OCI-M2 (cell line): ENCODE measurements around the gene NTN5.
"Not testable (repeated sequence)": the region's sequence is repeated elsewhere in the genome, so short reads cannot be mapped to it uniquely, and the experiment has no call there.

ENCODE experiments used
- DNase-seq: peaks from one replicate; lab custom pipeline; 2025; ENCODE audit not compliant: unreplicated experiment; lab: John Stamatoyannopoulos, UW

The NTN5 gene

GRCh38 chr19:48645620-48646000 lies 27.2 kb downstream of the NTN5 start:
- DNase-seq: peak; percentile 30

GRCh38 chr19:48644839-48645619 lies 27.8 kb downstream of the NTN5 start:
- peak; percentile 51 for DNase-seq

- no peak for DNase-seq
Measured at GRCh38 chr19:48644355-48644754, 28.5 kb downstream of the NTN5 start.

- DNase-seq: no peak
Measured at GRCh38 chr19:48642862-48643261, 30.0 kb downstream of the NTN5 start.

GRCh38 chr19:48641850-48642249 lies 31.0 kb downstream of the NTN5 start:
- DNase-seq: no peak

GRCh38 chr19:48639483-48640375 lies 33.1 kb downstream of the NTN5 start:
- no peak for DNase-seq

- DNase-seq: no peak
Measured at GRCh38 chr19:48638831-48639381, 33.9 kb downstream of the NTN5 start.

GRCh38 chr19:48637948-48638830 lies 34.6 kb downstream of the NTN5 start:
- peak; percentile 68 for DNase-seq

GRCh38 chr19:48637449-48637947 lies 35.3 kb downstream of the NTN5 start:
- DNase-seq: peak; percentile 93

- DNase-seq: no peak
Measured at GRCh38 chr19:48636859-48637448, 35.9 kb downstream of the NTN5 start, which contains the start of gene DBP. TSS of gene DBP (minus strand) at chr19:48637379. CDS start at chr19:48636994, 385 bp downstream.

- no peak for DNase-seq
Measured at GRCh38 chr19:48635966-48636858, 36.6 kb downstream of the NTN5 start.

GRCh38 chr19:48635263-48635965 lies 37.4 kb downstream of the NTN5 start:
- DNase-seq: peak; percentile 59

GRCh38 chr19:48634424-48635262 lies 38.2 kb downstream of the NTN5 start:
- DNase-seq: peak; percentile 86

GRCh38 chr19:48634036-48634342 lies 38.8 kb downstream of the NTN5 start:
- no peak for DNase-seq

- DNase-seq: no peak
Measured at GRCh38 chr19:48633148-48634035, 39.4 kb downstream of the NTN5 start.

- no peak for DNase-seq
Measured at GRCh38 chr19:48632692-48633147, 40.1 kb downstream of the NTN5 start.

- DNase-seq: not testable (repeated sequence)
Measured at GRCh38 chr19:48632286-48632685, 40.5 kb downstream of the NTN5 start.
